ENCODE data around the gene SLC35D3. TPM values are rescaled to one million over a fixed set of nuclear protein-coding genes. Genes with fewer than 3 reads are reported as not detected.
"Not testable (repeated sequence)": the region's sequence is repeated elsewhere in the genome, so short reads cannot be mapped to it uniquely, and the experiment has no call there.

The SLC35D3 gene
- polyA plus RNA-seq, 3 donors: not detected

DNA sequence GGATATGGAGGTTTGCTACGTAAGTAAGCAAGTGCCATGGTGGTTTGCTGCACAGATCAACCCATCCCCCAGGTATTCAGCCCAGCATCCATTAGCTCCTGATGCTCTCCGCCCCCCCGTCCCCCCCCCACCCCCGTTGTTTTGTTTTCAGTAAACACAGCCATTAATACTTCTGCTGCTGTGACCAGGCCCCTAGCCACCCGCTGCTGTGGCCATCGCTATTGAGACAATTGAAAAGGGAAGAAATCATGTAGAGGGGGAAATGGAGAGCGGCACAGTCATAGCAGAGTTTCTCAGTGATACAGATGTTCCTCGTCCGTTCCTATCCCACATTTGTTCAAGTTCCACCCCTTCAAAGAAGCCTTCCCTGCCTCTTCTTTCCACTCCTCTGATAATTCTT is 24.9 kb downstream of the SLC35D3 start:
- Histone ChIP-seq H3K9me3 (replicated peaks in 1 of 2; ENCODE audit: control insufficient read depth in 1 of 2, insufficient read depth in 1 of 2, low read length in 2 of 2) (no peaks in the 10 kb centered on the region), H2AFZ (ENCODE audit: insufficient read depth, low read depth, low read length, poor library complexity, severe bottlenecking) (no peak overlapping the region), H3K27ac (ENCODE audit: low read depth in 1 of 2, low read length in 2 of 2) (no peak overlapping the region), H3K9ac (ENCODE audit: insufficient read depth, low read length, poor library complexity, severe bottlenecking) (no peak overlapping the region), H3K79me2 (ENCODE audit: insufficient read depth, low read length) (no peaks in the 10 kb centered on the region), H3K27me3 (ENCODE audit: control insufficient read depth in 2 of 2, insufficient read depth in 2 of 2, low read length in 2 of 2) (peaks cover 0 to 5% of the 10 kb centered on the region in 2 donors), H3K4me2 (replicated peaks; ENCODE audit: extremely low read depth, low read length, poor library complexity, severe bottlenecking) (no peak overlapping the region), H3K4me3 (replicated peaks in 1 of 3; ENCODE audit: low read depth in 2 of 3, low read length in 3 of 3) (no peak overlapping the region), H3K36me3 (replicated peaks in 1 of 2; ENCODE audit: control insufficient read depth in 1 of 2, insufficient read depth in 2 of 2, low read length in 2 of 2) (no peaks in the 10 kb centered on the region), H4K20me1 (ENCODE audit: insufficient read depth, low read length) (no peaks in the 10 kb centered on the region), H3K4me1 (ENCODE audit: control insufficient read depth in 1 of 2, insufficient read depth in 2 of 2, low read length in 2 of 2) (no peaks in the 10 kb centered on the region)
- Mint-ChIP-seq H3K9me3 (peaks cover 0 to 4% (median 0%) of the 10 kb centered on the region in 7 donors), H3K27me3 (ENCODE audit: low read depth in 3 of 3) (peaks cover 0 to under 1% (median 0%) of the 10 kb centered on the region in 3 donors), H3K4me1 (no peaks in the 10 kb centered on the region), H3K27ac (no peak overlapping the region), H3K36me3 (no peaks in the 10 kb centered on the region), H3K4me3 (no peak overlapping the region)
- WGBS (ENCODE audit: insufficient coverage): no CpG with 5 or more reads among the region's 9 CpGs
- intact Hi-C loops (cut with micrococcal nuclease): no loop called here
- TF ChIP-seq, protein P1, sequence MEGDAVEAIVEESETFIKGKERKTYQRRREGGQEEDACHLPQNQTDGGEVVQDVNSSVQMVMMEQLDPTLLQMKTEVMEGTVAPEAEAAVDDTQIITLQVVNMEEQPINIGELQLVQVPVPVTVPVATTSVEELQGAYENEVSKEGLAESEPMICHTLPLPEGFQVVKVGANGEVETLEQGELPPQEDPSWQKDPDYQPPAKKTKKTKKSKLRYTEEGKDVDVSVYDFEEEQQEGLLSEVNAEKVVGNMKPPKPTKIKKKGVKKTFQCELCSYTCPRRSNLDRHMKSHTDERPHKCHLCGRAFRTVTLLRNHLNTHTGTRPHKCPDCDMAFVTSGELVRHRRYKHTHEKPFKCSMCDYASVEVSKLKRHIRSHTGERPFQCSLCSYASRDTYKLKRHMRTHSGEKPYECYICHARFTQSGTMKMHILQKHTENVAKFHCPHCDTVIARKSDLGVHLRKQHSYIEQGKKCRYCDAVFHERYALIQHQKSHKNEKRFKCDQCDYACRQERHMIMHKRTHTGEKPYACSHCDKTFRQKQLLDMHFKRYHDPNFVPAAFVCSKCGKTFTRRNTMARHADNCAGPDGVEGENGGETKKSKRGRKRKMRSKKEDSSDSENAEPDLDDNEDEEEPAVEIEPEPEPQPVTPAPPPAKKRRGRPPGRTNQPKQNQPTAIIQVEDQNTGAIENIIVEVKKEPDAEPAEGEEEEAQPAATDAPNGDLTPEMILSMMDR (IDR thresholded peaks at IDR 0.05): no peak
- no peak for DNase-seq

GRCh38 chr6:136949957-136950356 is 27.9 kb downstream of the SLC35D3 start:
- H3K4me1 Mint-ChIP-seq; H2AFZ ChIP-seq (ENCODE audit: insufficient read depth, low read depth, low read length, poor library complexity, severe bottlenecking); intact Hi-C loops (cut with micrococcal nuclease); H3K9me3 Mint-ChIP-seq; H3K27me3 ChIP-seq (ENCODE audit: control insufficient read depth in 2 of 2, insufficient read depth in 2 of 2, low read length in 2 of 2); H3K9me3 ChIP-seq (replicated peaks in 1 of 2; ENCODE audit: control insufficient read depth in 1 of 2, insufficient read depth in 1 of 2, low read length in 2 of 2); H3K4me1 ChIP-seq (ENCODE audit: control insufficient read depth in 1 of 2, insufficient read depth in 2 of 2, low read length in 2 of 2); H3K27me3 Mint-ChIP-seq (ENCODE audit: low read depth in 3 of 3); H3K79me2 ChIP-seq (ENCODE audit: insufficient read depth, low read length); H3K36me3 Mint-ChIP-seq; H3K27ac Mint-ChIP-seq; H3K4me3 ChIP-seq (replicated peaks in 1 of 3; ENCODE audit: low read depth in 2 of 3, low read length in 3 of 3); H3K9ac ChIP-seq (ENCODE audit: insufficient read depth, low read length, poor library complexity, severe bottlenecking); H3K4me3 Mint-ChIP-seq; H3K27ac ChIP-seq (ENCODE audit: low read depth in 1 of 2, low read length in 2 of 2); H3K4me2 ChIP-seq (replicated peaks; ENCODE audit: extremely low read depth, low read length, poor library complexity, severe bottlenecking); DNase-seq; H3K36me3 ChIP-seq (replicated peaks in 1 of 2; ENCODE audit: control insufficient read depth in 1 of 2, insufficient read depth in 2 of 2, low read length in 2 of 2); H4K20me1 ChIP-seq (ENCODE audit: insufficient read depth, low read length): not testable (repeated sequence)
- no CpG with 5 or more reads among the region's 3 CpGs for WGBS (ENCODE audit: insufficient coverage)
